ENCODE measurements around the gene NQO2. TPM values are rescaled to one million over a fixed set of nuclear protein-coding genes. Genes with fewer than 3 reads are reported as not detected.

NQO2 gene
- total RNA-seq, 1 donor from 2014 or later = 9.4 TPM

GRCh38 chr6:3035397-3035796, 35.7 kb downstream of the NQO2 start:
- H3K27ac Mint-ChIP-seq (ENCODE audit: unreplicated experiment) = no peak overlapping the region
- no peaks in the 10 kb centered on the region for H4K20me1 ChIP-seq (ENCODE audit: insufficient read depth, low read length)
- DNase-seq (ENCODE audit: low read depth) (no peak), FAIRE-seq (no peak)
- H3K4me3 ChIP-seq (ENCODE audit: insufficient read depth, low read depth, low read length) = no peak overlapping the region
- no peaks in the 10 kb centered on the region for H3K36me3 ChIP-seq (ENCODE audit: insufficient read depth, low read length)
- H3K4me2 ChIP-seq (ENCODE audit: low read length) = no peak overlapping the region
- H3K27ac ChIP-seq (ENCODE audit: low read depth, low read length) = no peak overlapping the region
- H3K9me3 Mint-ChIP-seq (ENCODE audit: unreplicated experiment) = peaks cover 8% of the 10 kb centered on the region
- H3K27me3 ChIP-seq (ENCODE audit: insufficient read depth, low read length) = peaks cover 2% of the 10 kb centered on the region
- no peaks in the 10 kb centered on the region for H3K9me3 ChIP-seq (ENCODE audit: insufficient read depth, low read depth, low read length)
- no peak overlapping the region for H3K9ac ChIP-seq (ENCODE audit: low read length)
- H3K4me1 Mint-ChIP-seq (ENCODE audit: low read depth, unreplicated experiment) = no peaks in the 10 kb centered on the region
- no peaks in the 10 kb centered on the region for H3K79me2 ChIP-seq (ENCODE audit: insufficient read depth, low read length)
- TF ChIP-seq CTCF (IDR thresholded peaks at IDR 0.05; ENCODE audit: insufficient read depth, low read depth, low read length) (no peak), EZH2 (IDR thresholded peaks at IDR 0.05; ENCODE audit: insufficient read depth, low read length) (no peak)
- H3K4me3 Mint-ChIP-seq (ENCODE audit: unreplicated experiment) = no peak overlapping the region
- no peak overlapping the region for H2AFZ ChIP-seq (ENCODE audit: low read depth, low read length)
- H3K36me3 Mint-ChIP-seq (ENCODE audit: low read depth, unreplicated experiment) = peaks cover 2% of the 10 kb centered on the region
- H3K27me3 Mint-ChIP-seq (ENCODE audit: low read depth, unreplicated experiment) = peaks cover 12% of the 10 kb centered on the region
- no peaks in the 10 kb centered on the region for H3K4me1 ChIP-seq (ENCODE audit: insufficient read depth, low read length)

- Histone ChIP-seq H4K20me1 (ENCODE audit: insufficient read depth, low read length) (no peaks in the 10 kb centered on the region), H2AFZ (ENCODE audit: low read depth, low read length) (no peak overlapping the region), H3K36me3 (ENCODE audit: insufficient read depth, low read length) (no peaks in the 10 kb centered on the region), H3K9ac (ENCODE audit: low read length) (no peak overlapping the region), H3K27ac (ENCODE audit: low read depth, low read length) (no peak overlapping the region), H3K79me2 (ENCODE audit: insufficient read depth, low read length) (no peaks in the 10 kb centered on the region), H3K4me1 (ENCODE audit: insufficient read depth, low read length) (no peaks in the 10 kb centered on the region), H3K4me2 (ENCODE audit: low read length) (no peak overlapping the region), H3K9me3 (ENCODE audit: insufficient read depth, low read depth, low read length) (no peaks in the 10 kb centered on the region), H3K4me3 (ENCODE audit: insufficient read depth, low read depth, low read length) (no peak overlapping the region), H3K27me3 (ENCODE audit: insufficient read depth, low read length) (peaks cover 2% of the 10 kb centered on the region)
- peaks cover 2% of the 10 kb centered on the region for H3K36me3 Mint-ChIP-seq (ENCODE audit: low read depth, unreplicated experiment)
- no peak overlapping the region for H3K4me3 Mint-ChIP-seq (ENCODE audit: unreplicated experiment)
- peaks cover 12% of the 10 kb centered on the region for H3K27me3 Mint-ChIP-seq (ENCODE audit: low read depth, unreplicated experiment)
- no peak overlapping the region for H3K27ac Mint-ChIP-seq (ENCODE audit: unreplicated experiment)
- peaks cover 8% of the 10 kb centered on the region for H3K9me3 Mint-ChIP-seq (ENCODE audit: unreplicated experiment)
- H3K4me1 Mint-ChIP-seq (ENCODE audit: low read depth, unreplicated experiment) = peaks cover 2% of the 10 kb centered on the region
- no peak for FAIRE-seq
- no peak for DNase-seq (ENCODE audit: low read depth)
- TF ChIP-seq CTCF (IDR thresholded peaks at IDR 0.05; ENCODE audit: insufficient read depth, low read depth, low read length) (no peak), EZH2 (IDR thresholded peaks at IDR 0.05; ENCODE audit: insufficient read depth, low read length) (no peak)
Measured at GRCh38 chr6:3036861-3037637, 37.4 kb downstream of the NQO2 start.
